ENCODE results near the gene UPK3BL2. TPM values are rescaled to one million over a fixed set of nuclear protein-coding genes. Genes with fewer than 3 reads are reported as not detected.
"Not testable (repeated sequence)": the region's sequence is repeated elsewhere in the genome, so short reads cannot be mapped to it uniquely, and the experiment has no call there.

The UPK3BL2 gene
- total and polyA plus RNA-seq, 2 of the 4 experiments (the other 2 are of a cell fraction): 0.18 to 5.7 TPM

DNA sequence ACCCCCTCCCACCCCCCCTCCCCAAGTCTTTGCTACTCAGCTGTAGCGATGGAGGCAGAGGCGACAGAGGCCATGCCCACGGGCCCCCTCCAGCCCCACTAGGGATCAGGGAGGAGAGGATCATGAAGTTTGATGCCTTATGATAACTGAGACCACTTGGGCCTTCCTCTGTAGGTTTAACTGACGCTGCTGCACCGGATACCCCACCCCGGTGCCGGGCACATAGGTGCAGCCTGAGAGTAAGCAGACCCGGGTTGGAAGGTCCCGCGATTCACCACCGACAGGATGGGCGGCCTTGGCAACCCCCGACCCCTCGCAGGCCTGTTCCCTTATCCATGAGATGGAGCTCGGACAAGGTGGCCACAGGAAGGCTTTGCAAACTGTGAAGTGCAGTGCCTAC is 49.5 kb downstream of the UPK3BL2 start:
- dilution Hi-C loops (cut with HindIII; ENCODE audit: low sequenced_read_pairs, unreplicated experiment); H2BK20ac ChIP-seq (ENCODE audit: low read depth, low read length); H2BK120ac ChIP-seq (ENCODE audit: low read depth, low read length); H2AFZ ChIP-seq (replicated peaks; ENCODE audit: low read length, poor library complexity); H3K9ac ChIP-seq (ENCODE audit: low read depth, low read length); H3K4me3 ChIP-seq (ENCODE audit: insufficient read depth, low read depth, low read length); H2BK15ac ChIP-seq (ENCODE audit: low read depth, low read length); intact Hi-C loops (cut with micrococcal nuclease); H3K79me1 ChIP-seq (ENCODE audit: low read depth in 1 of 2, low read length in 2 of 2); H3K9me1 ChIP-seq (ENCODE audit: insufficient read depth, low read length); H3K18ac ChIP-seq (ENCODE audit: low read depth, low read length); H3K56ac ChIP-seq (ENCODE audit: extremely low read depth, insufficient read depth, low read length); H3K4me1 ChIP-seq (ENCODE audit: control insufficient read depth, insufficient read depth, low read length); H4K20me1 ChIP-seq (ENCODE audit: insufficient read depth, low read length); H3K4ac ChIP-seq (ENCODE audit: low read depth, low read length); H3K36me3 ChIP-seq (ENCODE audit: control insufficient read depth, insufficient read depth, low read length); in situ Hi-C loops (cut with MboI; ENCODE audit: low sequenced_read_pairs); ATAC-seq (ENCODE audit: low read depth); H3K4me2 ChIP-seq (ENCODE audit: low read depth, low read length); H3K27ac ChIP-seq (ENCODE audit: insufficient read depth, low read length); H2BK5ac ChIP-seq (ENCODE audit: low read depth, low read length, poor library complexity, severe bottlenecking); H3K27me3 ChIP-seq (ENCODE audit: control insufficient read depth, insufficient read depth, low read length); CTCF ChIA-PET; H4K91ac ChIP-seq (ENCODE audit: insufficient read depth, low read depth, low read length); H4K5ac ChIP-seq (ENCODE audit: low read depth, low read length); H3K23ac ChIP-seq (ENCODE audit: low read depth, low read length); POLR2A ChIA-PET (ENCODE audit: unreplicated experiment); BruUV-seq (replicated peaks); H2AK5ac ChIP-seq (ENCODE audit: low read depth, low read length); H3K9me3 ChIP-seq (ENCODE audit: control insufficient read depth, insufficient read depth, low read length); H3K14ac ChIP-seq (replicated peaks; ENCODE audit: low read depth, low read length); DNase-seq; H4K8ac ChIP-seq (ENCODE audit: low read depth in 2 of 2, low read length in 2 of 2); H2AK9ac ChIP-seq (replicated peaks; ENCODE audit: low read depth, low read length, poor library complexity): not testable (repeated sequence)
- WGBS, 2 experiments (ENCODE audit: extremely low coverage in 2 of 2, insufficient read length in 1 of 2): no CpG with 5 or more reads among the region's 15 CpGs

- intact Hi-C loops (cut with micrococcal nuclease); H3K14ac ChIP-seq (replicated peaks; ENCODE audit: low read depth, low read length); POLR2A ChIA-PET (ENCODE audit: unreplicated experiment); H3K9me3 ChIP-seq (ENCODE audit: control insufficient read depth, insufficient read depth, low read length); H4K8ac ChIP-seq (ENCODE audit: low read depth in 2 of 2, low read length in 2 of 2); H2BK5ac ChIP-seq (ENCODE audit: low read depth, low read length, poor library complexity, severe bottlenecking); H3K4ac ChIP-seq (ENCODE audit: low read depth, low read length); H2AK5ac ChIP-seq (ENCODE audit: low read depth, low read length); H3K79me1 ChIP-seq (ENCODE audit: low read depth in 1 of 2, low read length in 2 of 2); in situ Hi-C loops (cut with MboI; ENCODE audit: low sequenced_read_pairs); dilution Hi-C loops (cut with HindIII; ENCODE audit: low sequenced_read_pairs, unreplicated experiment); H2BK15ac ChIP-seq (ENCODE audit: low read depth, low read length); H4K20me1 ChIP-seq (ENCODE audit: insufficient read depth, low read length); H3K27me3 ChIP-seq (ENCODE audit: control insufficient read depth, insufficient read depth, low read length); BruUV-seq (replicated peaks); H3K9me1 ChIP-seq (ENCODE audit: insufficient read depth, low read length); H4K91ac ChIP-seq (ENCODE audit: insufficient read depth, low read depth, low read length); H3K4me2 ChIP-seq (ENCODE audit: low read depth, low read length); H3K23ac ChIP-seq (ENCODE audit: low read depth, low read length); H2BK20ac ChIP-seq (ENCODE audit: low read depth, low read length); H2BK120ac ChIP-seq (ENCODE audit: low read depth, low read length); H2AK9ac ChIP-seq (replicated peaks; ENCODE audit: low read depth, low read length, poor library complexity); H3K36me3 ChIP-seq (ENCODE audit: control insufficient read depth, insufficient read depth, low read length); H3K4me3 ChIP-seq (ENCODE audit: insufficient read depth, low read depth, low read length); H2AFZ ChIP-seq (replicated peaks; ENCODE audit: low read length, poor library complexity); H3K56ac ChIP-seq (ENCODE audit: extremely low read depth, insufficient read depth, low read length); H3K4me1 ChIP-seq (ENCODE audit: control insufficient read depth, insufficient read depth, low read length); H3K18ac ChIP-seq (ENCODE audit: low read depth, low read length); H4K5ac ChIP-seq (ENCODE audit: low read depth, low read length); CTCF ChIA-PET; DNase-seq; H3K27ac ChIP-seq (ENCODE audit: insufficient read depth, low read length); H3K9ac ChIP-seq (ENCODE audit: low read depth, low read length): not testable (repeated sequence)
- no CpG with 5 or more reads among the region's 33 CpGs for WGBS, 2 experiments (ENCODE audit: extremely low coverage in 2 of 2, insufficient read length in 1 of 2)
- ATAC-seq (ENCODE audit: low read depth): peak; percentile 22
These were observed 50.1 kb downstream of the UPK3BL2 start for GRCh38 chr7:102493220-102493935.
